H54 (cell line): ENCODE data around the gene MGAT3.
"Not testable (repeated sequence)": the region's sequence is repeated elsewhere in the genome, so short reads cannot be mapped to it uniquely, and the experiment has no call there.

Source experiments
- DNase-seq: peaks from one replicate; pipeline ENCODE4 v3.0.0; 2011; ENCODE audit warnings: low spot score, mixed read lengths; ENCODE audit not compliant: insufficient read length
- FAIRE-seq: peaks from 3 replicates; lab custom pipeline; 2011; peaks lifted over from hg19 to GRCh38; lab: Jason Lieb, UNC
- POLR2A ChIP-seq: IDR thresholded peaks from 2 replicates; pipeline ENCODE4 v1.6.1; 2011; ENCODE audit warnings: low read depth, mild to moderate bottlenecking, low read length

Gene MGAT3

DNA sequence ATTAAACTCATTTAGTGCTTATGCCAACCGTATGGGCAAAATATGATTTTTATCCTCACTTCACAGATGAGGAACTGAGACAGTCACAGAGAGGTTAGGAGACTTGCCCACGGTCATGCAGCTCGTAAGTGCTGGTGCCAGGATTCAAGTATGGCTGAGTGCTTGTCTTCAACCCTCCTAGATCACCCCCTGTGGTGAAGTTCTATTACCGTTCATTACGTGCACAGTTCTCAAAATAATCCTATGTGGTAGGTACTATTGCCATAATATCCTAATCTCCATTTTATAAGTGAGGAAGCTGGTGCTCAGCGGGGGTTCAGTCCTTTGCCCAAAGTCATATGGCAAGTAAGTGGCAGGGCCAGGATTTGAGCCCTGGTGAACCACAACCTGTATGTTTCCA lies 46.8 kb downstream of the MGAT3 start:
- FAIRE-seq (no peak), DNase-seq (no peak)
- TF ChIP-seq POLR2A, result no peak

DNA sequence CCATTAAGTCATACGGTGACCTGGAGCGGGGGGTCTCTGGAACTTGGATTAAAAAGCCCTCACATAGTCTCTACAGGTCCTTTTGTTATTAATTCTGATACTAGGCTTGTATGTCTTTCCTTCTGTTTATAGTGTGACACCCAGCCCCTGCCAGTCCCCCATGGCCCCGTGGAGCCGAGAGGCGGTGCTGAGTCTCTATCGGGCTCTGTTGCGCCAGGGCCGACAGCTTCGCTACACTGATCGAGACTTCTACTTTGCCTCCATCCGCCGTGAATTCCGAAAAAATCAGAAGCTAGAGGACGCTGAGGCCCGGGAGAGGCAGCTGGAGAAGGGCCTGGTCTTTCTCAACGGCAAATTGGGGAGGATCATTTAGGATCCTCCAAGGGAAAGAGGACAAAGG lies 47.3 kb downstream of the MGAT3 start:
- no peak for TF ChIP-seq POLR2A
- no peak for FAIRE-seq
- DNase-seq, result no peak

DNA sequence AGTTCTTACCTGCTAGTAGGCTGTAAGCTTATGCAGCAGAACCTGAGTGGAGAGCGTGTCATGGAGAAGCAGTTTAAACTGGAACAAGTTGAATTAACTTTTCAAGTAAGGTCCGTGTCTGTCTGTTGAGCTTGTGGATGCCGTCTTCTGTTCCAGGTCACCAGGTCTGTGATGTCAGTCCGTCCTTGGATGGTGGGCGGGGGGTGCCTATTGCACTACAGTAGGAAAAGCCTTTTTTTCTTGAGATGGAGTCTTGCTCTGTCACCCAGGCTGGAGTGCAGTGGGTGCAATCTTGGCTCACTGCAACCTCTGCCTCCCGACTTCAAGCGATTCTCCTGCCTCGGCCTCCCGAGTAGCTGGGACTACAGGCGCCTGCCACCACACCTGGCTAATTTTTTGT lies 50.2 kb downstream of the MGAT3 start:
- FAIRE-seq, result not testable (repeated sequence)

DNA sequence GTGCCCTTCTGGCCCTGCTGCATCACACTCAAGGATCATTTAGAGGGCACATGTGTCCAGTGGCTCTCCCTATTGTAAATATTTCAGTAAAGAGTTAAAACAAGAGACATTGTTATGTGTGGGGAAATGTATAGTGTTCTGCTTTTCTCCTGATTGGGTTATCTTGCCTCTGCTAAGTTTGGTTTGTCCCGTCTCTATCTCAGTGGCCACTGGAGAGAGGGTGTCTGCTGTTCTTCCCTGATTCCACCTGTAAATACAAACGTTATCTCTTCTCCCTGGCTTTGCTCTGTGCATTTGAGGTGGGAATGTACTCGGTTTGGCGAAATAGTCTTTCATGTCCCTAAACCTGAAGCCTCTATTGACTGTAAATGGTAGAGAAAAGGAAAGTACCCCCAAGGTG lies 51.6 kb downstream of the MGAT3 start:
- no peak for DNase-seq
- no peak for FAIRE-seq
- no peak for TF ChIP-seq POLR2A

More for the DNA sequence above, 50.2 kb downstream of the MGAT3 start:
- not testable (repeated sequence) for DNase-seq

DNA sequence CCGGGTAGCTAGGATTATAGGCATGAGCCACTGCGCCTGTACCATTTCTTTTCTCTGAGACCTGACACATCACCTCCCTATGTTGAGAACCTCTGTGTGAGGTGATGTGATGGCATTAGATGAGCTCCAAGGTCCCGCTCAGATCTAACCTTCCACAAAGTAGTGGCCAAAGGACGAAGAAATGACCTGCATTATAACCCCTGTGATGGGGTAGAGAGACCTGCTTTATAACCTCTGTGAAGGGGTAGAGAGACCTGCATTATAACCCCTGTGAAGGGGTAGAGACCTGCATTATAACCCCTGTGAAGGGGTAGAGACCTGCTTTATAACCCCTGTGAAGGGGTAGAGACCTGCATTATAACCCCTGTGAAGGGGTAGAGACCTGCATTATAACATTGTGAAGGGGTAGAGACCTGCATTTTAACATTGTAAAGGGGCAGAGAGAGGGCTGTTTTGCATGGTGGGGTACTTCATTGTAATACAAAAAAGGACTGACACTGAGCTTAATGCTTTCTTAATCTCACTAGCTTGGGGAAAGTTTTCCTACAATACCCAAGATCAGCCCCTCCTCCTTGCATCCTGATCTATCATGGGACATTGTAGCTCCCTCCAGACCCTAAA lies 53.8 kb downstream of the MGAT3 start:
- no peak for TF ChIP-seq POLR2A
- FAIRE-seq (no peak), DNase-seq (no peak)

DNA sequence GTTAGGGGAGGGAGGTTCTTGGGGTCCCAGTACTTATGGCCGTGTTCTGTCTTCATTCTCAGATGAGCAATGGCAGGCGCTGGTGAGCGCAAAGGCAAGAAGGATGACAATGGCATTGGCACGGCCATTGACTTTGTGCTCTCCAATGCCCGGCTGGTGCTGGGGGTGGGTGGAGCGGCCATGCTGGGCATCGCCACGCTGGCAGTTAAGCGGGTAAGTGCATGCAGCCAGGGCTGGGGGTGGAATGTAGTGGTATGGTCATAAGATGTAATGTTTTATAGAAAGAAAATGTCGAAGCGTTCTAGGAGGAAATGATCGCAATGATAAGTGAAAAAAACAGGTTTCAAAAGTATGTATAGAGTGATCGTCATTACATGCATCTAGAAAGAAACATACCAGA lies 54.4 kb downstream of the MGAT3 start:
- no peak for FAIRE-seq
- DNase-seq, result no peak
- TF ChIP-seq POLR2A, result no peak

DNA sequence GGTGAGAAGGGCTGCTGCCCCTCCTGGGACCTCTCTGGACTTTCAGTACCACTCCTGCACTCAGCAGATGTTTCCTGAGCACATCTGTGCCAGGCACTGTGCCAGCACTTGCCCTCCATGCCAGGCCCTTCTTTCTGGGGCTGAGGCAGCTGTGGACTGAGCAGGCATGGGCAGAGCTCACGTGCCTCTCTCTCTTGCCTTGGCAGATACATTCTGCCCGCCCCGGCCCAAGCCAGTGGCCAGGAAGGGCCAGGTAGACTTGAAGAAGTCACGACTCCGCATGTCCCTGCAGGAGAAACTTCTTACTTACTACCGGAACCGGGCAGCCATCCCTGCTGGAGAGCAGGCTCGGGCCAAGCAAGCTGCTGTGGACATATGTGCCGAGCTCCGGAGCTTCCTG lies 55.2 kb downstream of the MGAT3 start:
- TF ChIP-seq POLR2A, result no peak
- DNase-seq (no peak), FAIRE-seq (no peak)

DNA sequence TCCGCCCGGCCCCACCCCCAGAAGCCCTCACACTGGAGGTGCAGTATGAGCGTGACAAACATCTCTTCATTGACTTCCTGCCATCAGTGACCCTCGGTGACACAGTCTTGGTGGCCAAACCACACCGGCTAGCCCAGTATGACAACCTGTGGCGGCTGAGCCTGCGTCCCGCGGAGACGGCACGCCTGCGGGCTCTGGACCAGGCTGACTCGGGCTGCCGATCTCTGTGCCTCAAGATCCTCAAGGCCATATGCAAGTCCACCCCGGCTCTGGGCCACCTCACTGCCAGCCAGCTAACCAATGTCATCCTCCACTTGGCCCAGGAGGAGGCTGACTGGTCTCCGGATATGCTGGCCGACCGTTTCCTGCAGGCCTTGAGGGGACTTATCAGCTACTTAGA lies 57.0 kb downstream of the MGAT3 start:
- DNase-seq (no peak), FAIRE-seq (no peak)
- TF ChIP-seq POLR2A, result no peak

DNA sequence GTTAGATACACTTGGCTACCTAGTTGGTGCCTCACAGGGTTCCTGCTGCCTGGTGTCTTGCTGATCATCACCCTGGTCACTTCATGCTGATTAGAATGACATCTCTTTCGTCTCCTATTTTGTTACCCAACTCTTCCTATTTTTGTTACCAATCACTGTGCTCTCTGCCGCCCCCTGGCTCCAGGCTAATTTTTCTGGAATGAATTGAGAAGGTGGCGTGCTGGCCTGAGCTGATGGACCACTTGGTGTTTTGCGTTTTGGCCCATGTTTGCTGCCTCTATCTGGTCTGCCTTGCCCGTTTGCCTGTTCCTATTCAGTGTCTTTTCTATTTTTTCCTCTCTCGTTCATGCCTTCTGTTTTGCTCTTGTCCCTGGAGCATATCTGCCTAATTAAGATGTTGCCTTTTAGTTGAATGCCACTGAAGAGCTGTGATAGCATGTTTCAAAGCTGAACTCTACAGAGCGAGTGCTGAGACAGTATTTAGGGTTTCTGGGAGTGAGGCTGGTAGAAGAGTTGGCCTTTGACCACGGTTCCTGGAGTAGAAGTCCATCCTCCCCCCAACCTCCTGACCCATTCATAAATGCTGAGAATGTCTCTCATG lies 57.7 kb downstream of the MGAT3 start:
- FAIRE-seq (no peak), DNase-seq (no peak)
- no peak for TF ChIP-seq POLR2A

DNA sequence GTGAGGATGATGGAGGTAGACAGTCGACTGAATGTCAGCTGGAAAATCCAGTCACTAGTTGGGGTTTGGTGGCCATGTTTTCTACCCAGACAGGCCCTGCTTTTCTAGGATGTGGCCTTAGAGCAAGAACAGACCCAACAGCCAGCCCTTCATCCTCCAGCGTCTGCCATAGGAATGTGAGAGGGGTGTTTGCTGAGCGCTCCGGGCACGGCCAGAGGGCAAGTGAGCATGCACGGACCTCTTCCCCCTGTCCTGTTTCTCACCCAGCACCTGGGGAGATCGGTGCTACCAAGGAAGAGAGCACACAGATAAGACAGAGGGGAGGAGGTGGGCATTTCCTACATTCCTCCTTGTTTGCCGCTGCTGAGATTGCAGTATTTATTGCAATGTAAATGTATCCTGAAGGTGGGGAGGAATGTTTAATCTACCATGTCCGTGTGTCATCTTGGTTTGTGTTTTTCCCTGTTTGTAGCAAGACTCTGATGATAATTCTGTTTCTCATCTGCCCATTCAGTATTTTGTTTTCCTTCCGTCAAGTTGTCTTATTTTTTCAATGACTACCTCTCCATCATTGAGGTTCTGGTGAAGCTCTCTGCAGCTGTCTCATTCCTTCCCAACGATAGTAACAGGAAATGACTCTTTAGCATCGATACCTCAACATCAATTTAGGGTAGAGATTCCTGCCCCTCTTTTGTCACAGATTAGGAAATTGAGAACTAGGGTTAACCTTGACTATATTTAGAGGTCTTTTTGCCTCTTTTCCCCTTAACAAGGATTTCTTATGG lies 58.6 kb downstream of the MGAT3 start:
- no peak for DNase-seq
- no peak for FAIRE-seq

DNA sequence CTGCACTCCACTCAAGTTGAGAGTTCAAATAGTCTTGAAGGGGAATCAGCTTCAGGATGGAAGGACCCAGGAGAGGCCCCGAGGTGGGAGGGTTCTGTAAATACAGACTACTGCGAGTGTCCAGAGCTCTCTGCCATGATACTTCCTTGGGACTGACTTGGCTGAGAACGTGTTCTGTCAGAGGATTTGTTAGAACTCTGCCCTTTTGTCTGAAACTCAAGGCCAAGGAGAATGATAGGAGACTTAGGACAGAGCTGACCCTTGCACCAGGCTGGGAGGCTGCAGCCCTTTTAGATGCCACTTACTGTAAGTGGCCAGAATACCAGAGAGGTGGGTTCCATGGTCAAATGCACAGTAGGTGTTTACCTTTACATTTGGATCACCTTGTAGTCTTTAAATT lies 60.7 kb downstream of the MGAT3 start:
- DNase-seq (no peak), FAIRE-seq (no peak)
- no peak for TF ChIP-seq POLR2A

More for the DNA sequence above, 58.6 kb downstream of the MGAT3 start:
- no peak for TF ChIP-seq POLR2A

DNA sequence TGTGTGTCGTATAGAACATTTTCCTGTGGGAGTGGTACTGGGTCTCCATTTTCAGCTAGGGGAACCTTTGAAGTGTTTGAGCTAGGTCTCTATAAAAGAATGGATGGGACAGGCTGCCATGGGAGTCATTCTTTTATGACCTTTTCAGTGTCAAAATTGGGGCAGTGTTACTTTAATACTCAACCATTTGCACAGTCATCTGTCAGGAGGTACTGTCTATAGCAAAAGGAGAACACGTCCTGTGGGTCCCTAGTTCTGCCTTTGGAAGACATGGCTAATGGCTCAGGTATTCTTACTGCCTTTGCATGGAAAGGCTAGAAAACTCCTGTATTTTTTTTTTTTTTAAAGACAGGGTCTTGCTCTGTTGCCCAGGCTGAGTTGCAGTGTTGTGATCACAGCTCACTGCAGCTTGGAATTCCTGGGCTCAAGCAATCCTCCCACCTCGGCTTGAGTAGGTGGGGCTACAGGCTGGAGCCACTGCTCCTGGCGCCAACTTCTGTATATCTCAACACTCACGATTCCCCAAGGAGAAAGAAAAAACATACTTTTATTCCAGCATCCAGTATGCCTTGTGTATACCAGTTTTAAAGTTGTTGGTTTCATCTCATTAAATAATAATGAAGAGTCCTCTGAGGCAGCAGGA lies 61.5 kb downstream of the MGAT3 start:
- no peak for DNase-seq
- no peak for FAIRE-seq

DNA sequence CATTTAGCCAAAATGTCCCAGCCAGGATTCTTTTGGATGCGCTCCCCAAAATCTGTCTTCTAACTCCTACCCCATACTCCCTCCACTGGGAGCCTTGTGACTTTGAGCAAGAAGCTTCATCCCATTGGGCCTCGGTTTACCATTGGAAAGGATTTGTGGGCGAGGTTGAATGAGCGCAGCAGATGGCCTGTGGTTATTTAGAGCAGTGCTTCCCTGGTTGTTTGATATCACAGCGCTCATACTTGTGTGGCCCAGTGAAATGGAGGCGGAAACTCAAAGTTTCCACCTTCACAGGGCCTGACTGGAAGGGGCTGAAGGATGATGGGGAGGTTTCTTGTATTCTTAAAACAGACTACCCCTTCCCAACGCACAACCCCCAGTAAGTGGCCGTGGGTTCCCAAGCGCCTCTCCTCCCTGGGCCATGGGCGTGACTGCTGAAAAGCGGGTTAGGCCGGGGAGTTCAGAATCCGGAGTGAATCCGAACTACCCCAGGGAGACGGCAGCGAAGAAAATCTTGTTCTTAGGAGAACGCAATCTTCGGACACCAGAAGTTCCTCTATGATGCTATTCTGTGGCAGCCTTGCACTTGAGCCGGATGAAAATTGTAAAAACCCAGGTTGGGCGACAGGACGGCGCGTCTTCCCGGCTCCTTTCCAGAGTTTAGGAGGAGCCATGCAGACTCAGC lies 62.3 kb downstream of the MGAT3 start:
- DNase-seq, result no peak
- no peak for FAIRE-seq
- no peak for TF ChIP-seq POLR2A

More for the DNA sequence above, 61.5 kb downstream of the MGAT3 start:
- TF ChIP-seq POLR2A, result no peak
